LHCN-M2 (cell line): Measurements from ENCODE around the gene TBC1D22A. TPM values are rescaled to one million over a fixed set of nuclear protein-coding genes. Genes with fewer than 3 reads are reported as not detected.

Source experiments
- DNase-seq: peaks from one replicate; pipeline ENCODE4 v3.0.0-alpha.2; 2012; ENCODE audit warnings: low read depth
- total RNA-seq: library from RNA; depleted of rRNA; stranded (reverse); fragments of >200 nt; gene quantifications from 2 replicates; pipeline ENCODE4 v1.2.3, GENCODE V29; 2014

TBC1D22A gene
- total RNA-seq, 1 experiment from 2014 or later = 13.1 TPM

- DNase-seq = peak; percentile 55
Observed at GRCh38 chr22:46881373-46882118, 119.1 kb downstream of the TBC1D22A start.

GRCh38 chr22:46883092-46883910 lies 120.9 kb downstream of the TBC1D22A start:
- no peak for DNase-seq

GRCh38 chr22:46884365-46884764 lies 121.9 kb downstream of the TBC1D22A start:
- no peak for DNase-seq

- DNase-seq = no peak
Observed at GRCh38 chr22:46887978-46888377, 125.5 kb downstream of the TBC1D22A start.

- DNase-seq = no peak
Observed at GRCh38 chr22:46890819-46891218, 128.4 kb downstream of the TBC1D22A start.

GRCh38 chr22:46891382-46891951 lies 129.0 kb downstream of the TBC1D22A start:
- DNase-seq = no peak

- DNase-seq = no peak
Observed at GRCh38 chr22:46892866-46893265, 130.4 kb downstream of the TBC1D22A start.

GRCh38 chr22:46893281-46894020 lies 131.0 kb downstream of the TBC1D22A start:
- no peak for DNase-seq

GRCh38 chr22:46894081-46894671 lies 131.7 kb downstream of the TBC1D22A start:
- no peak for DNase-seq

- DNase-seq = no peak
Observed at GRCh38 chr22:46894851-46895640, 132.6 kb downstream of the TBC1D22A start.

- DNase-seq = no peak
Observed at GRCh38 chr22:46895753-46896152, 133.3 kb downstream of the TBC1D22A start.

- no peak for DNase-seq
Observed at GRCh38 chr22:46896166-46896565, 133.7 kb downstream of the TBC1D22A start.

GRCh38 chr22:46896568-46897245 lies 134.3 kb downstream of the TBC1D22A start:
- DNase-seq = no peak

- DNase-seq = peak; percentile 7
Observed at GRCh38 chr22:46897246-46897623, 134.8 kb downstream of the TBC1D22A start.

- DNase-seq = no peak
Observed at GRCh38 chr22:46900549-46900948, 138.1 kb downstream of the TBC1D22A start.

- no peak for DNase-seq
Observed at GRCh38 chr22:46902436-46902835, 140.0 kb downstream of the TBC1D22A start.

GRCh38 chr22:46902998-46903916 lies 140.8 kb downstream of the TBC1D22A start:
- DNase-seq = no peak

- DNase-seq = no peak
Observed at GRCh38 chr22:46905415-46905814, 143.0 kb downstream of the TBC1D22A start.

- DNase-seq = no peak
Observed at GRCh38 chr22:46905834-46906233, 143.4 kb downstream of the TBC1D22A start.
